Liver (tissue), 2 donors: ENCODE results near the gene SRGN.

Experiments used
- ATF3 ChIP-seq: IDR thresholded peaks from 2 replicates; pipeline ENCODE4 v1.6.1; 2016; ENCODE audit warnings: antibody characterized with exemption
- FOXA1 ChIP-seq: IDR thresholded peaks from 2 replicates; pipeline ENCODE4 v1.6.1; 2016; ENCODE audit warnings: antibody characterized with exemption
- JUND ChIP-seq, 2 donors: IDR thresholded peaks; 2 replicates each; pipeline ENCODE4 v1.6.1; 2016; ENCODE audit warnings: antibody characterized with exemption in 2 of 2
- MAX ChIP-seq: IDR thresholded peaks from 2 replicates; pipeline ENCODE4 v1.6.1; 2016; ENCODE audit warnings: antibody characterized with exemption
- donor health status: healthy.

- no peak for TF ChIP-seq ATF3
- TF ChIP-seq FOXA1: no peak
- TF ChIP-seq MAX: no peak
- TF ChIP-seq JUND (IDR thresholded peaks at IDR 0.05): no peak
Observed at GRCh38 chr10:69100136-69100872, 12.4 kb downstream of the SRGN start.
